Astrocyte of the hippocampus (primary cell): ENCODE results near the gene KCNIP1.

ENCODE experiments used
- DNase-seq: peaks from one replicate; pipeline ENCODE4 v3.0.0; 2011; ENCODE audit warnings: low read depth, low spot score

KCNIP1 gene

GRCh38 chr5:170563824-170564567, 60.2 kb downstream of the KCNIP1 start:
- no peak for DNase-seq

- peak; percentile 83 for DNase-seq
These were observed 61.3 kb downstream of the KCNIP1 start for GRCh38 chr5:170565072-170565471.

- DNase-seq, result no peak
These were observed 65.3 kb downstream of the KCNIP1 start for GRCh38 chr5:170569101-170569500.

- DNase-seq, result peak; percentile 32
These were observed 66.7 kb downstream of the KCNIP1 start for GRCh38 chr5:170570476-170570875.

GRCh38 chr5:170571281-170571731, 67.5 kb downstream of the KCNIP1 start:
- DNase-seq, result peak; percentile 95

GRCh38 chr5:170571875-170572852, 68.3 kb downstream of the KCNIP1 start:
- DNase-seq, result peak; percentile 20

- DNase-seq, result no peak
These were observed 69.3 kb downstream of the KCNIP1 start for GRCh38 chr5:170573114-170573513.

GRCh38 chr5:170573660-170574059, 69.8 kb downstream of the KCNIP1 start:
- DNase-seq, result peak; percentile 25

- no peak for DNase-seq
These were observed 73.0 kb downstream of the KCNIP1 start for GRCh38 chr5:170576602-170577535.

GRCh38 chr5:170579601-170580000, 75.8 kb downstream of the KCNIP1 start:
- no peak for DNase-seq

GRCh38 chr5:170581211-170581610, 77.4 kb downstream of the KCNIP1 start:
- DNase-seq, result no peak

GRCh38 chr5:170582644-170583330, 79.0 kb downstream of the KCNIP1 start:
- DNase-seq, result no peak

GRCh38 chr5:170584003-170584402, 80.2 kb downstream of the KCNIP1 start:
- DNase-seq, result no peak

- peak; percentile 49 for DNase-seq
These were observed 80.7 kb downstream of the KCNIP1 start for GRCh38 chr5:170584450-170585058.

- peak; percentile 30 for DNase-seq
These were observed 81.6 kb downstream of the KCNIP1 start for GRCh38 chr5:170585273-170585948.

- DNase-seq, result no peak
These were observed 84.0 kb downstream of the KCNIP1 start for GRCh38 chr5:170587808-170588207.

- DNase-seq, result no peak
These were observed 85.8 kb downstream of the KCNIP1 start for GRCh38 chr5:170589643-170590042.

GRCh38 chr5:170590566-170590965, 86.7 kb downstream of the KCNIP1 start:
- no peak for DNase-seq

GRCh38 chr5:170591054-170591453, 87.2 kb downstream of the KCNIP1 start:
- no peak for DNase-seq
